Posterior vena cava (tissue), 2 donors: Measurements from ENCODE around the gene ANKS3. TPM values are rescaled to one million over a fixed set of nuclear protein-coding genes. Genes with fewer than 3 reads are reported as not detected.
A peak's percentile ranks its signal among the peaks of the same experiment; 100 is the strongest.

Source experiments
- DNase-seq: peaks from one replicate; pipeline ENCODE4 v3.0.0-alpha.2; 2020; ENCODE audit warnings: low spot score
- intact Hi-C, 2 donors: fragments of 100-400 bp; cut with DNase I; formaldehyde crosslinking; loops; one replicate each; pipeline versions ENCODE4 v1.14.1 to v1.14.2; 2022 to 2023
- total RNA-seq, 2 donors: library from RNA; stranded (reverse); fragmentation: NEBNext Ultra II Directional; extraction: Animal tissue kit (Norgen Biotek cat#: 25700); gene quantifications; one replicate each; pipeline ENCODE4 v1.2.1, GENCODE V29; 2021
- donor health status: DM: yes; HTN: yes; CAD: no.
- donor health status: DM: yes; HTN: yes; CAD: no.

The ANKS3 gene
- total RNA-seq, 2 donors from 2014 or later = 17.0 to 17.8 TPM

- DNase-seq = no peak
- intact Hi-C loops = no loop called here
These were observed 32.9 kb downstream of the ANKS3 start for GRCh38 chr16:4700997-4701743.

GRCh38 chr16:4700380-4700996 is 33.6 kb downstream of the ANKS3 start:
- no peak for DNase-seq
- intact Hi-C loops = no loop called here

GRCh38 chr16:4699046-4699556 is 35.0 kb downstream of the ANKS3 start:
- intact Hi-C loops = no loop called here
- DNase-seq = no peak

GRCh38 chr16:4698321-4699045 is 35.6 kb downstream of the ANKS3 start:
- DNase-seq = no peak
- intact Hi-C loops = no loop called here

- intact Hi-C loops = no loop called here
- DNase-seq = no peak
These were observed 36.2 kb downstream of the ANKS3 start for GRCh38 chr16:4697848-4698291.

GRCh38 chr16:4696905-4697847 is 36.9 kb downstream of the ANKS3 start:
- DNase-seq = no peak
- intact Hi-C loops = no loop called here

- no peak for DNase-seq
- intact Hi-C loops = no loop called here
These were observed 37.7 kb downstream of the ANKS3 start for GRCh38 chr16:4696172-4696904.

GRCh38 chr16:4695473-4696171 is 38.4 kb downstream of the ANKS3 start:
- intact Hi-C loops = no loop called here
- no peak for DNase-seq

- peak; percentile 85 for DNase-seq
- intact Hi-C loops = no loop called here
These were observed 39.2 kb downstream of the ANKS3 start for GRCh38 chr16:4694642-4695451.

- DNase-seq = peak; percentile 85
These were observed 40.0 kb downstream of the ANKS3 start for GRCh38 chr16:4693956-4694641.

GRCh38 chr16:4693296-4693955 is 40.6 kb downstream of the ANKS3 start, which contains the start of gene NUDT16L1:
TSS of gene NUDT16L1 (plus strand) at chr16:4693562. CDS start at chr16:4693727, 165 bp downstream.
- peak; percentile 99 for DNase-seq
- intact Hi-C loops = no loop called here

More at GRCh38 chr16:4693956-4694641, 40.0 kb downstream of the ANKS3 start:
- intact Hi-C loops = no loop called here

GRCh38 chr16:4692460-4693295 is 41.4 kb downstream of the ANKS3 start:
- DNase-seq = no peak
- intact Hi-C loops = no loop called here

GRCh38 chr16:4691666-4692412 is 42.2 kb downstream of the ANKS3 start:
- peak; percentile 81 for DNase-seq
- intact Hi-C loops = no loop called here

GRCh38 chr16:4690946-4691665 is 43.0 kb downstream of the ANKS3 start:
- DNase-seq = no peak
- intact Hi-C loops = no loop called here
